ENCODE data around the gene SERTM1. TPM values are rescaled to one million over a fixed set of nuclear protein-coding genes. Genes with fewer than 3 reads are reported as not detected.

SERTM1 gene
- total and polyA plus RNA-seq, 2 of the 8 experiments (the other 6 are each of a cell fraction or from before 2014, with no cell fraction given), result 0.48 to 1.6 TPM

DNA sequence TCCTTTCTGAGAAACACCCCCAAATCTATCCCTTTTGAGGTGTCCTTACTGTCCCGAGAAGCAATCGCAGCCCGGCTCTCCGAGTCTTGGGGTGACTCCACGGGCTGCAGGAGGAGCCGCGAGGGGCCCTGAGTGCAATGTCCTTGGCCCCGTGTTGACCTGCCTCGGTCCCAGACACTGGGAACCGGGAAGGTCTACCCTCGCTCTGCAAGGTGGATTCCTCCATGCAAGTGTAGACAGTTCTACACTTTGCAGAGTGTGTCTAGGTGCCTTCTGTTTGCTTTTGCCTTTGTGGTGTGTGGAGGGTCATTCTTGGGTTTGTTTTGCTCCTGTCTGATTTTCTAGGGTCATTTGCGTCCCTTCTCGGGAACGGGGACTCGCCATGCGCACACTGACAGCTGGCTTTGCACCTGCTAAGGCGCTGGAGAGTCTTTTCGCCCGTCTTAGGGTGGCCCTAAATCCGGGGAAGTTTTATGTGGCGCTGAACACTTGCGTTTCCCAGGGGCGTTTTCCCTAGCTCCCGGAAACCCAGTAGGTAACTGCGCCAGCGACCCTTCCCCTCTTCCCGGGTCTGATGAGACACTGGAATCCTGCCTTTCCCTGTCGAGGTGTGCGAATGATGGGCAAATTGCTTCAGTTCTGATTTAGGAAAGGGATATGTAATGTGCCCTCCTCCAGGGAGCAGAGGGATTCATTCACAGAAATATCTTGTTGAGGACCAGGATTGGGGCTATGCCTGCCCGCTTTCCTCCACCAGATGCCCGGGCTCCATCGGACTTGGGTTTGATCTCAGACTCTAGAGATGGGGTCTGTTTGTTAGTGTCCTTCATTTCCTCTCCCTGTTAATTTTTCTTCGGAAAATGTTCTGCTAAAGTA, 755 bp downstream of the SERTM1 start:
- H4K8ac ChIP-seq (ENCODE audit: extremely low read depth, insufficient read depth, low read length), result peak overlapping the region; percentile 86; the same call in 1 of the 2 replicates
- H2BK5ac ChIP-seq (ENCODE audit: low read depth, low read length), result no peak overlapping the region
- no peak overlapping the region for H2AK5ac ChIP-seq (ENCODE audit: low read depth, low read length)
- ChIA-PET POLR2A (ENCODE audit: partially characterized antibody) (no interaction called here), CTCF (ENCODE audit: partially characterized antibody) (no interaction called here)
- FAIRE-seq (no peak), DNase-seq (ENCODE audit: low read depth in 1 of 2, low spot score in 2 of 2) (peak in 1 of 2 experiments; percentile 52)
- no peak overlapping the region for H2BK20ac ChIP-seq (ENCODE audit: low read length)
- peaks cover 3 to 7% (median 4%) of the 10 kb centered on the region in 4 experiments; a peak in 5 of 7 replicates for H3K4me1 ChIP-seq (replicated peaks in 1 of 4; ENCODE audit: control insufficient read depth in 3 of 4, insufficient read depth in 4 of 4, low read length in 3 of 4)
- H3K27me3 ChIP-seq (replicated peaks in 1 of 4; ENCODE audit: control insufficient read depth in 3 of 4, extremely low read depth in 1 of 4, insufficient read depth in 3 of 4, low read length in 3 of 4), result peaks cover 13 to 37% (median 30%) of the 10 kb centered on the region in 4 experiments
- no peak overlapping the region for H2BK120ac ChIP-seq (replicated peaks; ENCODE audit: low read depth, low read length)
- 16% methylated on average over 33 of the region's 33 CpGs; no CpG with 5 or more reads in 1 of the 2 experiments for WGBS, 2 experiments (ENCODE audit: extremely low coverage in 1 of 2, insufficient coverage in 1 of 2, insufficient read length in 1 of 2, insufficient replicate concordance in 2 of 2, low coverage in 1 of 2, low lambda C conversion rate in 2 of 2, missing lambda C conversion rate in 1 of 2)
- no peak overlapping the region for H4K91ac ChIP-seq (replicated peaks; ENCODE audit: insufficient read length, low read length)
- H3K4ac ChIP-seq (replicated peaks; ENCODE audit: insufficient read length, low read depth, low read length), result no peak overlapping the region
- H3K79me2 ChIP-seq (ENCODE audit: control insufficient read depth in 1 of 2, insufficient read depth in 2 of 2, low read length in 2 of 2), result no peaks in the 10 kb centered on the region
- H3K23ac ChIP-seq (ENCODE audit: insufficient read length), result no peak overlapping the region
- H2BK15ac ChIP-seq (ENCODE audit: low read length), result no peak overlapping the region
- peaks cover 2 to 4% of the 10 kb centered on the region in 2 experiments for H4K20me1 ChIP-seq (replicated peaks in 1 of 2; ENCODE audit: control insufficient read depth in 1 of 2, insufficient read depth in 2 of 2, low read length in 2 of 2)
- peaks cover 9% of the 10 kb centered on the region for H3K23me2 ChIP-seq (ENCODE audit: low read depth, low read length)
- no peak overlapping the region for H3K18ac ChIP-seq (ENCODE audit: extremely low read depth, low read length)
- no peaks in the 10 kb centered on the region for H3K9me3 ChIP-seq (ENCODE audit: insufficient read depth in 2 of 2, low read depth in 1 of 2, low read length in 1 of 2)
- peak overlapping the region; percentile 54 for H2AFZ ChIP-seq (ENCODE audit: low read length)
- H3K4me3 ChIP-seq (ENCODE audit: extremely low read depth in 1 of 4, insufficient read depth in 2 of 4, low read depth in 3 of 4, low read length in 4 of 4), result peak overlapping the region; percentile 41 to 72 (median 68)
- H3K4me2 ChIP-seq (ENCODE audit: insufficient read depth in 1 of 2, low read depth in 2 of 2, low read length in 2 of 2), result peak overlapping the region; percentile 97 to 98
- H3K36me3 ChIP-seq (ENCODE audit: control insufficient read depth in 2 of 4, insufficient read depth in 4 of 4, low read length in 3 of 4), result no peaks in the 10 kb centered on the region
- H3K9ac ChIP-seq (replicated peaks in 1 of 4; ENCODE audit: extremely low read depth in 1 of 4, low read depth in 3 of 4, low read length in 3 of 4), result peak overlapping the region in 1 of 4 experiments; percentile 37; a peak in 2 of 7 replicates
- H3K14ac ChIP-seq (ENCODE audit: insufficient read length), result no peak overlapping the region
- no peak overlapping the region for H4K5ac ChIP-seq (ENCODE audit: insufficient read length, low read depth, low read length)
- H3K27ac ChIP-seq (ENCODE audit: low read depth, low read length), result no peak overlapping the region
- H2BK12ac ChIP-seq (ENCODE audit: low read depth, low read length), result no peak overlapping the region
- peaks cover 2% of the 10 kb centered on the region; the same call in 1 of the 2 replicates for H3K79me1 ChIP-seq (ENCODE audit: low read depth, low read length)
- no peak overlapping the region for H3K56ac ChIP-seq (replicated peaks; ENCODE audit: insufficient read length, low read depth, low read length)
- TF ChIP-seq SIX5 (IDR thresholded peaks at IDR 0.05; ENCODE audit: low read depth, low read length) (no peak), POU5F1 (IDR thresholded peaks at IDR 0.05; ENCODE audit: low read depth, low read length) (no peak), BRCA1 (IDR thresholded peaks at IDR 0.05; ENCODE audit: low read depth, low read length) (no peak), HDAC6 (IDR thresholded peaks at IDR 0.05; ENCODE audit: low read depth, low read length) (no peak), CEBPB (IDR thresholded peaks at IDR 0.05; ENCODE audit: low read depth, low read length) (no peak), YY1 (IDR thresholded peaks at IDR 0.05; ENCODE audit: low read depth, low read length) (no peak), KDM4A (IDR thresholded peaks at IDR 0.05; ENCODE audit: low read depth, low read length, severe bottlenecking) (peak; percentile 87), POLR2AphosphoS5 (IDR thresholded peaks at IDR 0.05; ENCODE audit: low read depth, low read length) (no peak), SIN3A (conservative IDR thresholded peaks at IDR 0.05 in 1 of 2, IDR thresholded peaks at IDR 0.05 in 1 of 2; ENCODE audit: low read depth in 1 of 2, low read length in 2 of 2) (peak in 1 of 2 experiments; percentile 38; a peak in 1 of 4 replicates), BCL11A (IDR thresholded peaks at IDR 0.05; ENCODE audit: low read depth in 2 of 2, low read length in 2 of 2) (no peak), EZH2 (IDR thresholded peaks at IDR 0.05; ENCODE audit: low read depth, low read length, severe bottlenecking) (peak; percentile 81), TBP (IDR thresholded peaks at IDR 0.05; ENCODE audit: low read depth, low read length) (no peak), EGR1 (IDR thresholded peaks at IDR 0.05; ENCODE audit: borderline replicate concordance, low read depth, low read length) (no peak)
